Epithelial cell of proximal tubule (primary cell): ENCODE data around the gene AVL9. TPM values are rescaled to one million over a fixed set of nuclear protein-coding genes. Genes with fewer than 3 reads are reported as not detected.

Experiments used
- DNase-seq: peaks from one replicate; pipeline ENCODE4 v3.0.0-alpha.2; 2011; ENCODE audit warnings: low read depth
- H3K4me3 ChIP-seq: 2 replicates; pipeline ENCODE4 v1.5.1; 2011; ENCODE audit warnings: low read depth, mild to moderate bottlenecking, low read length
- CTCF ChIP-seq: conservative IDR thresholded peaks from 2 replicates; pipeline ENCODE4 v1.5.1; 2012; ENCODE audit warnings: low read depth, mild to moderate bottlenecking, low read length
- total RNA-seq: library from RNA; depleted of rRNA; stranded (reverse); fragments of >200 nt; gene quantifications from 2 replicates; pipeline ENCODE4 v1.2.3, GENCODE V29; 2015

AVL9 gene
- total RNA-seq, 1 donor from 2014 or later, result 56.7 TPM

GRCh38 chr7:32533276-32534029 is 38.2 kb downstream of the AVL9 start:
- H3K4me3 ChIP-seq, result no peak overlapping the region
- no peak for DNase-seq
- TF ChIP-seq CTCF, result no peak

DNA sequence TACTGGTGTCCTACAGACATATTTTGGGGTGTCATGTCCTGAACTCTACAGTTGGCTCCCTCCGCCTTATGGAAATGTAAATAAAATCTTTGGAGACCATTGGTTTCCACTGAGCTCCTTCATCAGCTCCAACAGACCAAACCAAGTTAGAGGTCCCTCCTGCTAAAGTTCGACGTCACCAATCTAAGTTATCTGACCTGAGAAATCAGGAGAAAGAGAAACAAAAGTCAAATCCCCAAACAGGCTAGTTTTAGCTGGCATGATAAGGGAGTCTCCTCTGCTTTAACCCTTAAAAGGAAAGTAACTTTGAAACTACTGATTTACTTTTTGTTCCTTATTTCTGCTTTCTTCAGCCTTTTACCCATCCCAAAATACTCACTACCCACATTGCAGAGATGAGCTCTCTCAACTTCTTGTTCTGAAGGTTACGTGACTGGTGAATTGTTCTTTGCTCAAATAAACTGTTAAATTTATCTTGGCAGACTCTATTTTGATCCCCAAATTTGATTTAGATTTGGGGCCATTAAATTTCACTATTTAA is 39.9 kb downstream of the AVL9 start:
- no peak overlapping the region for H3K4me3 ChIP-seq
- no peak for DNase-seq
- TF ChIP-seq CTCF, result no peak

DNA sequence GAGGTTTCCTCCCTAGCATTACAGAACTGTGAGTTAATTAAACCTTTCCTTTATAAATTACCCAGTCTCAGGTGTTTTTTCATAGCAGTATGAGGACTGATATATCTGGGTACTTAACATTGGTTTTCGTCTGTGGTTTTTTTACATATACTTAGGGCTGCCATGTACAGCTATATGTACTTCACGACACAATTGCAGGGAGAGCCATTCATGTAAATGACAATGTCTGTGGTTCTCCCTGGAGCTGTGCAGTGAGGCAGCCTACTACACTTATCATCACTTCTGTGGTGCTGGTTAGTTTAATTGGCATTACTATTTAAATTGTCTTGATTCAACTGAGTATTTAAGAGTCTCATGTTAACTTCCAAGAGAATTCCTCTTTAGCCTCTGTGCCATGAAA is 40.7 kb downstream of the AVL9 start:
- no peak for TF ChIP-seq CTCF
- DNase-seq, result no peak
- no peak overlapping the region for H3K4me3 ChIP-seq

DNA sequence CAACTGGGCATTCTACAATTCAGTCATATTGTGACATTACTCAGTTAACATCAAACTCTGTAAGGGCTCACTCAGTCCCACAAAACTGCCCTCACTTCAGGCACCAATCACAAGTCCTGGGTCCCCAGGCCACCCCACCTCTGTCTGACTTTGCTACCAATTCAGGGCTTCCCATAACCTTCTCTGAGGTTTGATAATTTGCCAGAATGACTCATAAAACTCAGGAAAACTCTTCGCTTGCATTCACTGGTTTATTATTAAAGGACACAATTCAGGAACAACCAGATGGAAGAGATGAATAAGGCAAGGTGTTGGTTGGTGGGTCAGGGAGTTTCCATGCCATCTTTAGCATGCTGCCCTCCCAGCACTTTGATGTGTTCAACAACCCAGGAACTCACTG is 41.3 kb downstream of the AVL9 start:
- no peak overlapping the region for H3K4me3 ChIP-seq
- peak; percentile 82 for DNase-seq
- TF ChIP-seq CTCF, result no peak

GRCh38 chr7:32537760-32538159 is 42.5 kb downstream of the AVL9 start:
- no peak for DNase-seq
- TF ChIP-seq CTCF, result no peak
- no peak overlapping the region for H3K4me3 ChIP-seq

GRCh38 chr7:32539366-32539765 is 44.1 kb downstream of the AVL9 start:
- DNase-seq, result no peak
- no peak for TF ChIP-seq CTCF
- H3K4me3 ChIP-seq, result no peak overlapping the region
